ENCODE measurements around the gene SPCS2. TPM values are rescaled to one million over a fixed set of nuclear protein-coding genes. Genes with fewer than 3 reads are reported as not detected.

The SPCS2 gene
- total RNA-seq, 1 experiment from 2014 or later: 328 TPM

- Mint-ChIP-seq H3K36me3 (ENCODE audit: insufficient read depth, unreplicated experiment) (peaks cover 34% of the 10 kb centered on the region), H3K9me3 (ENCODE audit: unreplicated experiment) (no peaks in the 10 kb centered on the region), H3K27me3 (ENCODE audit: insufficient read depth, unreplicated experiment) (no peaks in the 10 kb centered on the region), H3K4me1 (ENCODE audit: low read depth, unreplicated experiment) (no peaks in the 10 kb centered on the region), H3K27ac (ENCODE audit: unreplicated experiment) (no peak overlapping the region), H3K4me3 (ENCODE audit: unreplicated experiment) (no peak overlapping the region)
- POLR2A ChIA-PET: interaction anchor here (0.5 kb wide), 1 partner anchor 793 kb away, joined by 4 read pairs; no protein-coding TSS in a partner anchor
- BruUV-seq (replicated peaks): no TSS peak
- DNase-seq: no peak
- no peak for TF ChIP-seq CTCF (IDR thresholded peaks at IDR 0.05; ENCODE audit: insufficient read depth in 1 of 2, low read depth in 1 of 2, low read length in 1 of 2, severe bottlenecking in 1 of 2, unreplicated experiment in 1 of 2)
- no peaks in the 10 kb centered on the region for H3K9me3 ChIP-seq
- intact Hi-C loops (cut with micrococcal nuclease; ENCODE audit: unreplicated experiment): no loop called here
- H3K4me1 ChIP-seq: peaks cover 11% of the 10 kb centered on the region; the same call in 1 of the 2 replicates
- CTCF ChIA-PET: no interaction called here
- H3K4me3 ChIP-seq (ENCODE audit: low read depth, low read length): no peak overlapping the region
- peaks cover under 1% of the 10 kb centered on the region for H3K36me3 ChIP-seq (ENCODE audit: control insufficient read depth, insufficient read depth, low read length)
- H3K27me3 ChIP-seq (replicated peaks; ENCODE audit: control insufficient read depth, insufficient read depth, low read length): no peaks in the 10 kb centered on the region
Observed at GRCh38 chr11:74978041-74978440, 29.0 kb downstream of the SPCS2 start.

- BruUV-seq (replicated peaks): no TSS peak
- POLR2A ChIA-PET: interaction anchor here (0.6 kb wide), 1 partner anchor 28 kb away, joined by 3 read pairs; no protein-coding TSS in a partner anchor
Observed at GRCh38 chr11:74980634-74981033, 31.6 kb downstream of the SPCS2 start.

GRCh38 chr11:74981888-74982287 lies 32.8 kb downstream of the SPCS2 start:
- Histone ChIP-seq H3K9me3 (no peaks in the 10 kb centered on the region), H3K4me1 (peaks cover 26% of the 10 kb centered on the region), H3K4me3 (ENCODE audit: low read depth, low read length) (no peak overlapping the region), H3K27me3 (replicated peaks; ENCODE audit: control insufficient read depth, insufficient read depth, low read length) (no peaks in the 10 kb centered on the region), H3K36me3 (ENCODE audit: control insufficient read depth, insufficient read depth, low read length) (no peaks in the 10 kb centered on the region; the same call in 1 of the 2 replicates)
- Mint-ChIP-seq H3K4me1 (ENCODE audit: low read depth, unreplicated experiment) (peaks cover 9% of the 10 kb centered on the region), H3K27ac (ENCODE audit: unreplicated experiment) (no peak overlapping the region), H3K36me3 (ENCODE audit: insufficient read depth, unreplicated experiment) (peaks cover 8% of the 10 kb centered on the region), H3K27me3 (ENCODE audit: insufficient read depth, unreplicated experiment) (no peaks in the 10 kb centered on the region), H3K9me3 (ENCODE audit: unreplicated experiment) (no peaks in the 10 kb centered on the region), H3K4me3 (ENCODE audit: unreplicated experiment) (no peak overlapping the region)
- BruUV-seq (replicated peaks): no TSS peak
- intact Hi-C loops (cut with micrococcal nuclease; ENCODE audit: unreplicated experiment): no loop called here
- DNase-seq: no peak
- TF ChIP-seq CTCF (IDR thresholded peaks at IDR 0.05; ENCODE audit: insufficient read depth in 1 of 2, low read depth in 1 of 2, low read length in 1 of 2, severe bottlenecking in 1 of 2, unreplicated experiment in 1 of 2): no peak
- ChIA-PET POLR2A (interaction anchor here (0.6 kb wide), 1 partner anchor 232 kb away, joined by 3 read pairs; no protein-coding TSS in a partner anchor), CTCF (no interaction called here)

More at GRCh38 chr11:74980634-74981033, 31.6 kb downstream of the SPCS2 start:
- H3K4me1 Mint-ChIP-seq (ENCODE audit: low read depth, unreplicated experiment): peaks cover 9% of the 10 kb centered on the region
- no peak overlapping the region for H3K4me3 Mint-ChIP-seq (ENCODE audit: unreplicated experiment)
- intact Hi-C loops (cut with micrococcal nuclease; ENCODE audit: unreplicated experiment): no loop called here
- H3K36me3 ChIP-seq (ENCODE audit: control insufficient read depth, insufficient read depth, low read length): no peaks in the 10 kb centered on the region; the same call in 1 of the 2 replicates
- H3K9me3 Mint-ChIP-seq (ENCODE audit: unreplicated experiment): no peaks in the 10 kb centered on the region
- H3K36me3 Mint-ChIP-seq (ENCODE audit: insufficient read depth, unreplicated experiment): peaks cover 13% of the 10 kb centered on the region
- no peak for TF ChIP-seq CTCF (IDR thresholded peaks at IDR 0.05; ENCODE audit: insufficient read depth in 1 of 2, low read depth in 1 of 2, low read length in 1 of 2, severe bottlenecking in 1 of 2, unreplicated experiment in 1 of 2)
- H3K9me3 ChIP-seq: no peaks in the 10 kb centered on the region
- DNase-seq: no peak
- no peaks in the 10 kb centered on the region for H3K27me3 Mint-ChIP-seq (ENCODE audit: insufficient read depth, unreplicated experiment)
- CTCF ChIA-PET: no interaction called here
- peaks cover 26% of the 10 kb centered on the region for H3K4me1 ChIP-seq
- H3K4me3 ChIP-seq (ENCODE audit: low read depth, low read length): no peak overlapping the region
- no peak overlapping the region for H3K27ac Mint-ChIP-seq (ENCODE audit: unreplicated experiment)
- no peaks in the 10 kb centered on the region for H3K27me3 ChIP-seq (replicated peaks; ENCODE audit: control insufficient read depth, insufficient read depth, low read length)

All from Caco-2 (cell line).